Smooth muscle cell (in vitro differentiated cells): ENCODE results near the gene C17orf50. TPM values are rescaled to one million over a fixed set of nuclear protein-coding genes. Genes with fewer than 3 reads are reported as not detected.
A peak's percentile ranks its signal among the peaks of the same experiment; 100 is the strongest.

Experiments used
- DNase-seq: peaks from one replicate; lab custom pipeline; 2025; ENCODE audit not compliant: unreplicated experiment; lab: John Stamatoyannopoulos, UW
- H2AFZ ChIP-seq: fragments of 200-600 bp; sonication (generic); 2 replicates; pipeline ENCODE4 v1.6.0; 2016; ENCODE audit warnings: antibody characterized with exemption, low read depth, mild to moderate bottlenecking
- H3F3A ChIP-seq: fragments of 200-600 bp; sonication (generic); 2 replicates; pipeline ENCODE4 v1.6.0; 2017; ENCODE audit warnings: antibody characterized with exemption, low read depth
- H3K27ac ChIP-seq: fragments of 200-600 bp; sonication (generic); 2 replicates; pipeline ENCODE4 v1.5.1; 2016; ENCODE audit warnings: low read depth, mild to moderate bottlenecking
- H3K27me3 ChIP-seq: fragments of 200-600 bp; sonication (generic); 2 replicates; pipeline ENCODE4 v1.6.1; 2016; ENCODE audit warnings: low read depth, mild to moderate bottlenecking
- H3K36me3 ChIP-seq: fragments of 200-600 bp; sonication (generic); 2 replicates; pipeline ENCODE4 v1.5.1; 2016; ENCODE audit warnings: low read depth
- H3K4me1 ChIP-seq: fragments of 200-600 bp; sonication (generic); 2 replicates; pipeline ENCODE4 v1.5.1; 2016; ENCODE audit warnings: low read depth
- H3K4me2 ChIP-seq: fragments of 200-600 bp; sonication (generic); 2 replicates; pipeline ENCODE4 v1.6.0; 2016; ENCODE audit warnings: mild to moderate bottlenecking
- H3K4me3 ChIP-seq: fragments of 200-600 bp; sonication (generic); 2 replicates; pipeline ENCODE4 v1.5.1; 2016; ENCODE audit warnings: mild to moderate bottlenecking
- H3K79me2 ChIP-seq: fragments of 200-600 bp; sonication (generic); 2 replicates; pipeline ENCODE4 v1.6.0; 2016; ENCODE audit warnings: low read depth, mild to moderate bottlenecking
- H3K9ac ChIP-seq: fragments of 200-600 bp; sonication (generic); 2 replicates; pipeline ENCODE4 v1.6.0; 2016; ENCODE audit warnings: low read depth
- H3K9me3 ChIP-seq: fragments of 200-600 bp; sonication (generic); replicated peaks from 2 replicates; pipeline ENCODE4 v1.5.1; 2016; ENCODE audit warnings: low read depth
- H4K20me1 ChIP-seq: fragments of 200-600 bp; sonication (generic); 2 replicates; pipeline ENCODE4 v1.6.0; 2016; ENCODE audit warnings: low read depth
- CTCF ChIP-seq: fragments of 200-600 bp; sonication (generic); IDR thresholded peaks from 2 replicates; pipeline ENCODE4 v1.5.1; 2017; ENCODE audit warnings: borderline replicate concordance, mild to moderate bottlenecking, antibody characterized with exemption; ENCODE audit not compliant: insufficient read depth, poor library complexity, severe bottlenecking
- WGBS: methylation state at CpG from one replicate; pipeline ENCODE4 v1.1.7; 2016; ENCODE audit warnings: low lambda C conversion rate; 5-methylcytosine and 5-hydroxymethylcytosine counted together
- polyA plus RNA-seq: library from polyadenylated mRNA; unstranded; fragments of >200 nt; fragmentation: Nextera tagmentation; extraction: Ambion mirVana; gene quantifications from 2 replicates; pipeline ENCODE4 v1.2.1, GENCODE V29; 2016
- total RNA-seq: library from RNA; depleted of rRNA; stranded (reverse); fragments of >200 nt; gene quantifications from 2 replicates; pipeline ENCODE4 v1.2.3, GENCODE V29; 2014

C17orf50 gene
- total and polyA plus RNA-seq, 2 experiments from 2014 or later = 0.33 TPM; not detected in 1

GRCh38 chr17:35717475-35717874, 43.2 kb upstream of the C17orf50 start:
- Histone ChIP-seq H3K4me2 (no peak overlapping the region), H3K36me3 (peaks cover 6% of the 10 kb centered on the region)

GRCh38 chr17:35723735-35724134, 37.0 kb upstream of the C17orf50 start:
- peaks cover 10% of the 10 kb centered on the region for H3K36me3 ChIP-seq
- WGBS = 100% methylated on average over 2 of the region's 2 CpGs

More at GRCh38 chr17:35717475-35717874, 43.2 kb upstream of the C17orf50 start:
- no peaks in the 10 kb centered on the region for H3K27me3 ChIP-seq
- no peak overlapping the region for H3K9ac ChIP-seq
- no peak overlapping the region for H3K27ac ChIP-seq
- TF ChIP-seq CTCF = no peak
- no peak overlapping the region for H2AFZ ChIP-seq
- DNase-seq = no peak
- H3K9me3 ChIP-seq = no peaks in the 10 kb centered on the region
- no peaks in the 10 kb centered on the region for H3K79me2 ChIP-seq
- 52% methylated on average over 2 of the region's 2 CpGs for WGBS
- H3F3A ChIP-seq = peaks cover 19% of the 10 kb centered on the region
- H4K20me1 ChIP-seq = peaks cover 47% of the 10 kb centered on the region
- peaks cover 26% of the 10 kb centered on the region for H3K4me1 ChIP-seq
- H3K4me3 ChIP-seq = no peak overlapping the region

GRCh38 chr17:35725058-35725457, 35.6 kb upstream of the C17orf50 start:
- no peak for TF ChIP-seq CTCF
- H2AFZ ChIP-seq = no peak overlapping the region

More at GRCh38 chr17:35723735-35724134, 37.0 kb upstream of the C17orf50 start:
- Histone ChIP-seq H3K27ac (no peak overlapping the region), H4K20me1 (peaks cover 33% of the 10 kb centered on the region), H3K9ac (no peak overlapping the region), H3F3A (peaks cover 29% of the 10 kb centered on the region), H3K79me2 (no peaks in the 10 kb centered on the region), H3K27me3 (no peaks in the 10 kb centered on the region), H3K4me3 (no peak overlapping the region), H3K4me2 (no peak overlapping the region), H3K4me1 (peaks cover 12% of the 10 kb centered on the region), H3K9me3 (no peaks in the 10 kb centered on the region), H2AFZ (no peak overlapping the region)
- no peak for DNase-seq
- TF ChIP-seq CTCF = no peak

GRCh38 chr17:35725802-35726126, 34.9 kb upstream of the C17orf50 start:
- Histone ChIP-seq H3K9ac (no peak overlapping the region), H2AFZ (no peak overlapping the region), H3K36me3 (peaks cover 4% of the 10 kb centered on the region), H3K4me1 (peaks cover 25% of the 10 kb centered on the region), H3F3A (peaks cover 29% of the 10 kb centered on the region), H3K27ac (peak overlapping the region; percentile 76), H3K27me3 (no peaks in the 10 kb centered on the region), H3K79me2 (no peaks in the 10 kb centered on the region), H3K4me3 (no peak overlapping the region), H3K9me3 (no peaks in the 10 kb centered on the region), H4K20me1 (peaks cover 33% of the 10 kb centered on the region), H3K4me2 (peak overlapping the region; percentile 71)
- TF ChIP-seq CTCF = no peak
- DNase-seq = no peak
- 59% methylated on average over 2 of the region's 2 CpGs for WGBS

More at GRCh38 chr17:35725058-35725457, 35.6 kb upstream of the C17orf50 start:
- Histone ChIP-seq H3K4me1 (peaks cover 22% of the 10 kb centered on the region), H3K9ac (no peak overlapping the region), H4K20me1 (peaks cover 33% of the 10 kb centered on the region), H3K27me3 (no peaks in the 10 kb centered on the region), H3F3A (peaks cover 29% of the 10 kb centered on the region), H3K79me2 (no peaks in the 10 kb centered on the region), H3K4me3 (no peak overlapping the region), H3K36me3 (peaks cover 4% of the 10 kb centered on the region), H3K4me2 (peak overlapping the region; percentile 71), H3K9me3 (no peaks in the 10 kb centered on the region), H3K27ac (peak overlapping the region; percentile 76)
- no peak for DNase-seq
- WGBS = 97% methylated on average over 4 of the region's 4 CpGs
